Measurements from ENCODE around the gene SERINC2. TPM values are rescaled to one million over a fixed set of nuclear protein-coding genes. Genes with fewer than 3 reads are reported as not detected.

The SERINC2 gene
- total and polyA plus RNA-seq, 8 donors: 12.3 to 114 (median 66.0) TPM

DNA sequence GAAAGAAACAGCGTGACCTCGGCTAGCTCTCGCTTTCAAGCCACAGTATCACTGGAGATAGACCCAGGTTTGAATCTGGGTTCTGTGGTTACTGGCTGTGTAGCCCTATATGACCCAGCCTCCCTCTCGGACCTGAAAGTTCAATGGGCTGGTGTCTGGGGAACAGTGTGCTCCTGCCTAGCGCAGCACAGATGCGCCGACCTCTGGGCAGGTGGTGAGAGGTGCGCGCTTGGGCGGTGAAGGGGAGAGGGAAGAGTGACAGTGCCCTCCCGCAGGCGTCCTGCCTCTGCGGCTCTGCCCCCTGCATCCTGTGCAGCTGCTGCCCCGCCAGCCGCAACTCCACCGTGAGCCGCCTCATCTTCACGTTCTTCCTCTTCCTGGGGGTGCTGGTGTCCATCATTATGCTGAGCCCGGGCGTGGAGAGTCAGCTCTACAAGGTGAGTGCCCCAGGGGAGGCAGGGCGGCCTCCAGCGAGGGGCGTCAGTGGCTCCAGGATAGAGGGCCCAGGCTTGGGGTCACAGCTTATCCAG is 10.5 kb downstream of the SERINC2 start:
- Histone ChIP-seq H3K36me3 (peaks cover 0 to 14% (median 4%) of the 10 kb centered on the region in 4 donors), H3K9me3 (no peaks in the 10 kb centered on the region), H3K27me3 (peaks cover 0 to 6% (median 0%) of the 10 kb centered on the region in 3 donors), H3K4me3 (no peak overlapping the region), H3K4me1 (peaks cover 0 to 36% (median 7%) of the 10 kb centered on the region in 4 donors), H3K27ac (no peak overlapping the region)
- intact Hi-C loops (cut with DNase I; ENCODE audit: low total_unique reads): loop anchor here (10.0 kb wide), 1 partner anchor 239 kb away; no protein-coding TSS in a partner anchor
- TF ChIP-seq, protein P1, sequence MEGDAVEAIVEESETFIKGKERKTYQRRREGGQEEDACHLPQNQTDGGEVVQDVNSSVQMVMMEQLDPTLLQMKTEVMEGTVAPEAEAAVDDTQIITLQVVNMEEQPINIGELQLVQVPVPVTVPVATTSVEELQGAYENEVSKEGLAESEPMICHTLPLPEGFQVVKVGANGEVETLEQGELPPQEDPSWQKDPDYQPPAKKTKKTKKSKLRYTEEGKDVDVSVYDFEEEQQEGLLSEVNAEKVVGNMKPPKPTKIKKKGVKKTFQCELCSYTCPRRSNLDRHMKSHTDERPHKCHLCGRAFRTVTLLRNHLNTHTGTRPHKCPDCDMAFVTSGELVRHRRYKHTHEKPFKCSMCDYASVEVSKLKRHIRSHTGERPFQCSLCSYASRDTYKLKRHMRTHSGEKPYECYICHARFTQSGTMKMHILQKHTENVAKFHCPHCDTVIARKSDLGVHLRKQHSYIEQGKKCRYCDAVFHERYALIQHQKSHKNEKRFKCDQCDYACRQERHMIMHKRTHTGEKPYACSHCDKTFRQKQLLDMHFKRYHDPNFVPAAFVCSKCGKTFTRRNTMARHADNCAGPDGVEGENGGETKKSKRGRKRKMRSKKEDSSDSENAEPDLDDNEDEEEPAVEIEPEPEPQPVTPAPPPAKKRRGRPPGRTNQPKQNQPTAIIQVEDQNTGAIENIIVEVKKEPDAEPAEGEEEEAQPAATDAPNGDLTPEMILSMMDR (IDR thresholded peaks at IDR 0.05): no peak
- no peak for TF ChIP-seq POLR2AphosphoS5 (IDR thresholded peaks at IDR 0.05)
- WGBS, 5 donors: 80 to 93% (median 85%) methylated on average over 19 to 23 of the region's 23 CpGs
- peak in 1 of 2 donors; percentile 40 for DNase-seq

DNA sequence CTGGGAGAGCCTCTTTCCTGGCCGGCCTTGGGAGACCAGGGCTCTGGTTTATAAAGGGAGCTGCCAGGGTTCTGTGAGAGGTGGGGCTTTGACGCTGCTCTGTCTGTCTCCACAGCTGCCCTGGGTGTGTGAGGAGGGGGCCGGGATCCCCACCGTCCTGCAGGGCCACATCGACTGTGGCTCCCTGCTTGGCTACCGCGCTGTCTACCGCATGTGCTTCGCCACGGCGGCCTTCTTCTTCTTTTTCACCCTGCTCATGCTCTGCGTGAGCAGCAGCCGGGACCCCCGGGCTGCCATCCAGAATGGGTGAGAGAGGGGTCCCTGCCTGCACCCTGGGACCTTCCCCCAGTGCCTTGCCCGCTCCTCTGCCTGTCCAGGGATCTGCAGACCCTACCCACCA is 11.6 kb downstream of the SERINC2 start:
- Histone ChIP-seq H3K4me1 (peaks cover 0 to 36% (median 7%) of the 10 kb centered on the region in 4 donors), H3K36me3 (peaks cover 0 to 25% (median 8%) of the 10 kb centered on the region in 4 donors), H3K27me3 (peaks cover 0 to 6% (median 0%) of the 10 kb centered on the region in 3 donors), H3K9me3 (no peaks in the 10 kb centered on the region), H3K4me3 (no peak overlapping the region), H3K27ac (no peak overlapping the region)
- DNase-seq: no peak
- intact Hi-C loops (cut with DNase I; ENCODE audit: low total_unique reads): loop anchor here (10.0 kb wide), 1 partner anchor 240 kb away; no protein-coding TSS in a partner anchor
- TF ChIP-seq EP300 (IDR thresholded peaks at IDR 0.05): no peak
- no peak for TF ChIP-seq POLR2AphosphoS5 (IDR thresholded peaks at IDR 0.05)
- no peak for TF ChIP-seq POLR2A (IDR thresholded peaks at IDR 0.05)
- TF ChIP-seq, protein P1 (IDR thresholded peaks at IDR 0.05): no peak
- WGBS, 5 donors: 80 to 89% (median 88%) methylated on average over 1 to 15 of the region's 15 CpGs

DNA sequence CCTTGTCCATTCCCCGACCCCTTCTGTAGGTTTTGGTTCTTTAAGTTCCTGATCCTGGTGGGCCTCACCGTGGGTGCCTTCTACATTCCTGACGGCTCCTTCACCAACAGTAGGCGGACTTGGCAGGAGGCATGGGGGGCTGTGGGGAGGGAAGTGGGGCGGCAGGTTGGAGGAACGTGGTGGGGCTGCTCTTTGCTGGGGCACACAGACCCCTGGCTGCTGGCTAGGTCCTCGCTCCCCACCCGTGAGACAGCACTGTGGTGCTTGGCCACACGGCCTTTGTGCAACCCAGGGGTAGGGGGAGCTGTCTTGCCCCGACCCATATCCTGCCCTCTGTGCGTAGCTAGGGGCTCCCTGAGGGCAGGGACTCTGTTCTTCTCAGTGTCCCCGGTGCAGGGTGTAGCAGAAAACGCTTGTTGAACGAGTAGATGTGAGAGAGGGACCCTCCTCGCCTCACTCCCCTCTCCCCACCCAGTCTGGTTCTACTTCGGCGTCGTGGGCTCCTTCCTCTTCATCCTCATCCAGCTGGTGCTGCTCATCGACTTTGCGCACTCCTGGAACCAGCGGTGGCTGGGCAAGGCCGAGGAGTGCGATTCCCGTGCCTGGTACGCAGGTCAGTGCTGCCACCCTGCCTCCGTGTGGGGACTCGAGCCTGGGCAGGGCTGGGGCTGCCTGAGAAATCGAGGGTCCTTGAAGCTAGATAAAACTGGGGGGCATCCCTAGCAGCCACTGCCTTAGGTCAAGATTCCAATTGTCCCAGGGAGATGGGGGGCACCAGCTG is 12.5 kb downstream of the SERINC2 start:
- intact Hi-C loops (cut with DNase I; ENCODE audit: low total_unique reads): loop anchor here (10.0 kb wide), 1 partner anchor 241 kb away; no protein-coding TSS in a partner anchor
- Histone ChIP-seq H3K9me3 (no peaks in the 10 kb centered on the region), H3K36me3 (peaks cover 0 to 26% (median 11%) of the 10 kb centered on the region in 4 donors), H3K4me3 (no peak overlapping the region), H3K4me1 (peaks cover 0 to 36% (median 7%) of the 10 kb centered on the region in 4 donors), H3K27ac (peak overlapping the region in 2 of 5 donors; percentile 25 to 37), H3K27me3 (peaks cover 0 to 6% (median 0%) of the 10 kb centered on the region in 3 donors)
- TF ChIP-seq EP300 (IDR thresholded peaks at IDR 0.05) (no peak), POLR2AphosphoS5 (IDR thresholded peaks at IDR 0.05) (no peak)
- TF ChIP-seq, protein P1 (IDR thresholded peaks at IDR 0.05): no peak
- DNase-seq: no peak
- WGBS, 5 donors: 72 to 82% (median 80%) methylated on average over 24 to 28 of the region's 28 CpGs

DNA sequence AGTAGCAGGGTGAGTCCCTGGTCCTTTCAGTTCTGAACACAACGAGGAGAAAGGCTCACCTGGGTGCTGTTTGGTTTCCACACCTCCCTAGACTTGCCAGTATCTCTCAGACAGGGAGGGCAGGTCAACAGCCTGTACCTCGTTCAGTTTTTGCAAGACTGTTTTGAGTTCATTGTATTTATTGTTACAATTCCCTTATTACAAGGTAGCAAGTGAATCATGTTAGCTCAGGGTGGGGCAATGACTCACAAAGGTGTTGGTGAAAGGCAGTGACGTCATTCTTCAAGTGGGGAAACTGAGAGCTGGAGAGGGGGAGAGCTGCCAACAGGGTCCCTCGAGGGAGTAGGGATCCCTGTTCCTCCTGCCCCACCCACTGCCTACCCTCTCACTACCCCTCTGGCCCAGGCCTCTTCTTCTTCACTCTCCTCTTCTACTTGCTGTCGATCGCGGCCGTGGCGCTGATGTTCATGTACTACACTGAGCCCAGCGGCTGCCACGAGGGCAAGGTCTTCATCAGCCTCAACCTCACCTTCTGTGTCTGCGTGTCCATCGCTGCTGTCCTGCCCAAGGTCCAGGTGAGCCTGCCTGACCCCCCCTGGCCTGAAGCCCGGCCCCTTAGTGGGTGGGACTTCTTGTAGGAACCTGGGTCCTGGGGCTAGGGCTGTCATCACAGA is 13.4 kb downstream of the SERINC2 start:
- peak overlapping the region in 2 of 5 donors; percentile 17 to 37 for H3K27ac ChIP-seq
- peaks cover 0 to 34% (median 7%) of the 10 kb centered on the region in 4 donors for H3K4me1 ChIP-seq
- H3K4me3 ChIP-seq: no peak overlapping the region
- no peaks in the 10 kb centered on the region for H3K9me3 ChIP-seq
- TF ChIP-seq POLR2A (IDR thresholded peaks at IDR 0.05): no peak
- TF ChIP-seq, protein P1 (IDR thresholded peaks at IDR 0.05): no peak
- TF ChIP-seq EP300 (IDR thresholded peaks at IDR 0.05): no peak
- no peak for TF ChIP-seq POLR2AphosphoS5 (IDR thresholded peaks at IDR 0.05)
- intact Hi-C loops (cut with DNase I; ENCODE audit: low total_unique reads): loop anchor here (10.0 kb wide), 1 partner anchor 242 kb away; no protein-coding TSS in a partner anchor
- peak in 1 of 2 donors; percentile 59 for DNase-seq
- 69 to 74% (median 71%) methylated on average over 14 of the region's 14 CpGs for WGBS, 5 donors
- H3K36me3 ChIP-seq: peaks cover 0 to 26% (median 11%) of the 10 kb centered on the region in 4 donors
- peaks cover 0 to 6% (median 0%) of the 10 kb centered on the region in 3 donors for H3K27me3 ChIP-seq
